K562 (cell line): ENCODE data around the gene VWA8. TPM values are rescaled to one million over a fixed set of nuclear protein-coding genes. Genes with fewer than 3 reads are reported as not detected.

Experiments used
- ATAC-seq: fragments of 200-7000 bp; cut with Tn5 transposase; 3 replicates; pipeline ENCODE4 v1.9.1; 2020; ENCODE audit warnings: moderate library complexity
- BruUV-seq: library from RNA; stranded (reverse); fragments of 400-500 nt; replicated peaks from 2 replicates; lab custom pipeline; 2021; lab: Mats Ljungman, UMichigan
- CTCF ChIA-PET: fragments of 300-600 bp; formaldehyde crosslinking; extraction: SDS; loops from one replicate; lab custom pipeline; 2021; ENCODE audit warnings: low intra/inter-chr PET ratio; lab: Yijun Ruan, JAX
- POLR2A ChIA-PET: fragments of 300-600, 350-650 bp; sonication (Branson Sonifier 250); formaldehyde crosslinking; extraction: SDS; loops from one replicate; lab custom pipeline; 2021; ENCODE audit warnings: antibody characterized with exemption, inconsistent platforms; lab: Yijun Ruan, JAX
- DNase-seq, 4 experiments: peaks; one replicate each; pipeline versions ENCODE4 v3.0.0 to v3.0.0-alpha.2; 2011 to 2018; ENCODE audit warnings: low spot score in 3 of 4, mixed read lengths in 3 of 4; ENCODE audit errors: extremely low read depth in 1 of 4
- FAIRE-seq: peaks from 2 replicates; lab custom pipeline; 2011; peaks lifted over from hg19 to GRCh38; lab: Jason Lieb, UNC
- H2AFZ ChIP-seq: 2 replicates; pipeline ENCODE4 v1.6.0; 2011; ENCODE audit warnings: low read depth, low read length, control low read depth, inconsistent platforms
- H3K27ac ChIP-seq: fragments of 200-600 bp; 3 replicates; pipeline ENCODE4 v1.8.0; 2011; ENCODE audit warnings: low read depth, mild to moderate bottlenecking, control low read depth, inconsistent platforms, low read length, moderate library complexity, mixed read lengths; ENCODE audit errors: extremely low read depth
- H3K27me3 ChIP-seq, 2 experiments: fragments of 300-600 bp in 1 of 2; 2 replicates in 1 of 2; 3 replicates in 1 of 2; pipeline versions ENCODE4 v1.6.0 to v1.8.0; 2011; ENCODE audit warnings: inconsistent platforms in 2 of 2, low read length in 2 of 2, mild to moderate bottlenecking in 1 of 2, mixed read lengths in 1 of 2, moderate library complexity in 1 of 2; ENCODE audit not compliant: control insufficient read depth in 2 of 2, insufficient read depth in 2 of 2
- H3K36me3 ChIP-seq: fragments of 300-600 bp; 3 replicates; pipeline ENCODE4 v1.8.0; 2011; ENCODE audit warnings: mild to moderate bottlenecking, low read length, inconsistent platforms; ENCODE audit not compliant: control insufficient read depth, insufficient read depth
- H3K4me1 ChIP-seq, 2 experiments: fragments of 200-600 bp in 1 of 2; replicated peaks in 1 of 2; 2 replicates in 1 of 2; 3 replicates in 1 of 2; pipeline versions ENCODE4 v1.5.1 to v1.8.0; 2011; ENCODE audit warnings: inconsistent platforms in 2 of 2, low read length in 2 of 2, mild to moderate bottlenecking in 1 of 2, mixed read lengths in 1 of 2, moderate library complexity in 1 of 2; ENCODE audit not compliant: control insufficient read depth in 2 of 2, insufficient read depth in 2 of 2
- H3K4me2 ChIP-seq: 2 replicates; pipeline ENCODE4 v1.6.1; 2011; ENCODE audit warnings: low read length, control low read depth, inconsistent platforms, mixed read lengths; ENCODE audit not compliant: insufficient read depth
- H3K4me3 ChIP-seq: fragments of 200-600 bp; sonication (generic), shearing (Covaris generic); 2 replicates; pipeline ENCODE4 v1.5.1; 2016; ENCODE audit warnings: control low read depth, inconsistent platforms
- H3K79me2 ChIP-seq: fragments of 200-600 bp; 3 replicates; pipeline ENCODE4 v1.8.0; 2011; ENCODE audit warnings: low read length, inconsistent platforms; ENCODE audit not compliant: control insufficient read depth, insufficient read depth
- H3K9ac ChIP-seq, 2 experiments: 2 replicates each; pipeline versions ENCODE4 v1.6.0 to v1.6.1; 2011; ENCODE audit warnings: low read depth in 2 of 2, low read length in 2 of 2, control low read depth in 1 of 2, inconsistent platforms in 1 of 2, mild to moderate bottlenecking in 1 of 2, mixed read lengths in 1 of 2; ENCODE audit not compliant: insufficient read depth in 1 of 2
- H3K9me1 ChIP-seq: one replicate; pipeline ENCODE4 v1.6.0; 2011; ENCODE audit warnings: inconsistent platforms, mild to moderate bottlenecking, low read length, moderate library complexity; ENCODE audit not compliant: control insufficient read depth, insufficient read depth
- H3K9me3 ChIP-seq: replicated peaks from 2 replicates; pipeline ENCODE4 v1.5.1; 2011; ENCODE audit warnings: low read depth, low read length, inconsistent platforms; ENCODE audit not compliant: control insufficient read depth, insufficient read depth
- H4K20me1 ChIP-seq: replicated peaks from 2 replicates; pipeline ENCODE4 v1.6.1; 2011; ENCODE audit warnings: low read length, inconsistent platforms, mixed read lengths; ENCODE audit not compliant: control insufficient read depth, insufficient read depth
- BMI1 ChIP-seq: fragments of 150-350 bp; IDR thresholded peaks from 2 replicates; pipeline ENCODE4 v1.6.1; 2014; ENCODE audit warnings: low read length
- CHD4 ChIP-seq: fragments of 200-600 bp; sonication (generic); IDR thresholded peaks from 3 replicates; pipeline ENCODE4 v1.6.1; 2012; ENCODE audit warnings: low read depth, mild to moderate bottlenecking, mixed read lengths, low read length, inconsistent platforms; ENCODE audit not compliant: insufficient read depth, insufficient replicate concordance, poor library complexity, severe bottlenecking
- MEIS2 ChIP-seq: fragments of 450-650 bp; IDR thresholded peaks from 2 replicates; pipeline ENCODE4 v1.6.1; 2014; ENCODE audit warnings: mild to moderate bottlenecking; ENCODE audit not compliant: partially characterized antibody
- NCOR1 ChIP-seq: fragments of 450-650 bp; IDR thresholded peaks from 2 replicates; pipeline ENCODE4 v1.6.1; 2016; ENCODE audit warnings: mild to moderate bottlenecking, moderate library complexity
- NUFIP1 ChIP-seq: fragments of 450-650 bp; IDR thresholded peaks from 2 replicates; pipeline ENCODE4 v1.6.1; 2018; ENCODE audit not compliant: partially characterized antibody
- PRMT5 ChIP-seq: sonication (generic); formaldehyde crosslinking; IDR thresholded peaks from 2 replicates; pipeline ENCODE4 v1.5.0; 2020; ENCODE audit warnings: missing genetic modification reagents
- RFX5 ChIP-seq: IDR thresholded peaks from 2 replicates; pipeline ENCODE4 v1.6.1; 2011; ENCODE audit warnings: low read depth, mild to moderate bottlenecking, improper control_type of control experiment, low read length
- WGBS: fragments of 100-300 bp; shearing (Covaris generic); methylation state at CpG from one replicate; pipeline ENCODE4 v1.1.6; 2016; ENCODE audit warnings: low coverage, mixed read lengths; ENCODE audit not compliant: insufficient coverage; ENCODE audit errors: missing lambda C conversion rate; 5-methylcytosine and 5-hydroxymethylcytosine counted together
- in situ Hi-C: fragments of 300-500 bp; cut with MboI; formaldehyde crosslinking; loops from 4 replicates; pipeline ENCODE4 v1.15.0; 2018; ENCODE audit warnings: inconsistent platforms, mixed read lengths
- intact Hi-C: fragments of 100-400 bp; cut with micrococcal nuclease; formaldehyde crosslinking; loops from 2 replicates; pipeline ENCODE4 v1.14.2; 2022
- polyA plus RNA-seq, 8 experiments: library from polyadenylated mRNA; depleted of rRNA in 4 of 8; stranded (reverse) in 5 of 8; unstranded in 3 of 8; fragments of >200 nt; fragmentation: Nextera tagmentation in 2 of 8; fragmentation: Illumina TruSeq in 1 of 8; extraction: Ambion mirVana in 2 of 8; extraction: Trizol in 1 of 8; gene quantifications; 2 replicates each; pipeline versions ENCODE4 v1.2.1 to v1.2.3, GENCODE V29; 2011 to 2014; ENCODE audit warnings: inconsistent platforms in 1 of 8, missing spikeins in 1 of 8
- total RNA-seq, 7 experiments: library from RNA; depleted of rRNA in 6 of 7; stranded (reverse); fragments of >200 nt in 6 of 7; fragmentation: Illumina TruSeq in 2 of 7; extraction: Trizol in 2 of 7; gene quantifications; 2 replicates each; pipeline versions ENCODE4 v1.2.1 to v1.2.3, GENCODE V29; 2011 to 2021; ENCODE audit warnings: low replicate concordance in 1 of 7
- TF ChIP-seq, protein P1 (sequence below): fragments of 250-450 bp; sonication (Bioruptor Pico); IDR thresholded peaks from 2 replicates; pipeline ENCODE4 v1.4.0; 2020
- TF ChIP-seq, protein P2 (sequence below): sonication (generic); formaldehyde crosslinking; IDR thresholded peaks from 2 replicates; pipeline ENCODE4 v1.8.1; 2023; ENCODE audit warnings: mild to moderate bottlenecking, missing genetic modification reagents

VWA8 gene
- total and polyA plus RNA-seq, 9 of the 15 experiments (the other 6 are each of a cell fraction or from before 2014, with no cell fraction given) = 2.1 to 18.5 (median 13.3) TPM

DNA sequence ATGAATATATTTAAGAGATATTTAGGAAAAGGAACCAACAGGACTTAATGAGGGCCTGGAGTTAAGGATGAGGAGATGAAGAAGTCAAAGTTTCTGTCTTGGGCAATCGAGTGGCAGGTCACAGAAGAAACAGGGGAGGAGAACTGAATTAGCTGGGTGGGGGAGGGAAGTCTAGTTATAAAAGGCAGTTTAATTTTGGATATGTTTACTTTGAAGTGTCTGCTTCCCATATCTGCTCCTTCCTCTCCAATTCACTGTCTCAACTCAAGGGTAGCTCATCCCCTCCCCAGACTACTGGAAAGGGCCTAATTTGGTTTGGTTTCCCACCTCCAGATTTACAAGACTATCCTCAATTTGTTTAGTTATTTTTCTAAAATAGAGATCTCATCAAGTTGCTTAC, 195.9 kb downstream of the VWA8 start:
- H3K4me3 ChIP-seq = no peak overlapping the region
- H3K9ac ChIP-seq = no peak overlapping the region
- H4K20me1 ChIP-seq = no peaks in the 10 kb centered on the region
- H2AFZ ChIP-seq = no peak overlapping the region
- ChIA-PET CTCF (no interaction called here), POLR2A (no interaction called here)
- H3K4me1 ChIP-seq = peaks cover 11 to 31% of the 10 kb centered on the region in 2 experiments; a peak in 4 of 5 replicates
- no peaks in the 10 kb centered on the region for H3K9me3 ChIP-seq
- ATAC-seq (no peak), FAIRE-seq (no peak), DNase-seq (no peak)
- no peaks in the 10 kb centered on the region for H3K27me3 ChIP-seq
- intact Hi-C loops = no loop called here
- no peaks in the 10 kb centered on the region for H3K9me1 ChIP-seq
- H3K36me3 ChIP-seq = peaks cover 23% of the 10 kb centered on the region; the same call in 1 of the 3 replicates
- WGBS = 8% methylated on average over 1 of the region's 1 CpG
- no peak overlapping the region for H3K4me2 ChIP-seq
- H3K27ac ChIP-seq = peak overlapping the region; percentile 61; the same call in 1 of the 3 replicates
- no TSS peak for BruUV-seq
- no peak for TF ChIP-seq PRMT5 (CRISPR knock-in tag)
- TF ChIP-seq NCOR1 = no peak
- TF ChIP-seq RFX5 = no peak
- no peak for TF ChIP-seq MEIS2
- no peak for TF ChIP-seq BMI1
- TF ChIP-seq NUFIP1 = no peak
- TF ChIP-seq, protein P1, sequence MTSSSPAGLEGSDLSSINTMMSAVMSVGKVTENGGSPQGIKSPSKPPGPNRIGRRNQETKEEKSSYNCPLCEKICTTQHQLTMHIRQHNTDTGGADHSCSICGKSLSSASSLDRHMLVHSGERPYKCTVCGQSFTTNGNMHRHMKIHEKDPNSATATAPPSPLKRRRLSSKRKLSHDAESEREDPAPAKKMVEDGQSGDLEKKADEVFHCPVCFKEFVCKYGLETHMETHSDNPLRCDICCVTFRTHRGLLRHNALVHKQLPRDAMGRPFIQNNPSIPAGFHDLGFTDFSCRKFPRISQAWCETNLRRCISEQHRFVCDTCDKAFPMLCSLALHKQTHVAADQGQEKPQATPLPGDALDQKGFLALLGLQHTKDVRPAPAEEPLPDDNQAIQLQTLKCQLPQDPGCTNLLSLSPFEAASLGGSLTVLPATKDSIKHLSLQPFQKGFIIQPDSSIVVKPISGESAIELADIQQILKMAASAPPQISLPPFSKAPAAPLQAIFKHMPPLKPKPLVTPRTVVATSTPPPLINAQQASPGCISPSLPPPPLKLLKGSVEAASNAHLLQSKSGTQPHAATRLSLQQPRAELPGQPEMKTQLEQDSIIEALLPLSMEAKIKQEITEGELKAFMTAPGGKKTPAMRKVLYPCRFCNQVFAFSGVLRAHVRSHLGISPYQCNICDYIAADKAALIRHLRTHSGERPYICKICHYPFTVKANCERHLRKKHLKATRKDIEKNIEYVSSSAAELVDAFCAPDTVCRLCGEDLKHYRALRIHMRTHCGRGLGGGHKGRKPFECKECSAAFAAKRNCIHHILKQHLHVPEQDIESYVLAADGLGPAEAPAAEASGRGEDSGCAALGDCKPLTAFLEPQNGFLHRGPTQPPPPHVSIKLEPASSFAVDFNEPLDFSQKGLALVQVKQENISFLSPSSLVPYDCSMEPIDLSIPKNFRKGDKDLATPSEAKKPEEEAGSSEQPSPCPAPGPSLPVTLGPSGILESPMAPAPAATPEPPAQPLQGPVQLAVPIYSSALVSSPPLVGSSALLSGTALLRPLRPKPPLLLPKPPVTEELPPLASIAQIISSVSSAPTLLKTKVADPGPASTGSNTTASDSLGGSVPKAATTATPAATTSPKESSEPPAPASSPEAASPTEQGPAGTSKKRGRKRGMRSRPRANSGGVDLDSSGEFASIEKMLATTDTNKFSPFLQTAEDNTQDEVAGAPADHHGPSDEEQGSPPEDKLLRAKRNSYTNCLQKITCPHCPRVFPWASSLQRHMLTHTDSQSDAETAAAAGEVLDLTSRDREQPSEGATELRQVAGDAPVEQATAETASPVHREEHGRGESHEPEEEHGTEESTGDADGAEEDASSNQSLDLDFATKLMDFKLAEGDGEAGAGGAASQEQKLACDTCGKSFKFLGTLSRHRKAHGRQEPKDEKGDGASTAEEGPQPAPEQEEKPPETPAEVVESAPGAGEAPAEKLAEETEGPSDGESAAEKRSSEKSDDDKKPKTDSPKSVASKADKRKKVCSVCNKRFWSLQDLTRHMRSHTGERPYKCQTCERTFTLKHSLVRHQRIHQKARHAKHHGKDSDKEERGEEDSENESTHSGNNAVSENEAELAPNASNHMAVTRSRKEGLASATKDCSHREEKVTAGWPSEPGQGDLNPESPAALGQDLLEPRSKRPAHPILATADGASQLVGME (CRISPR knock-in tag) = no peak
- TF ChIP-seq, protein P2, sequence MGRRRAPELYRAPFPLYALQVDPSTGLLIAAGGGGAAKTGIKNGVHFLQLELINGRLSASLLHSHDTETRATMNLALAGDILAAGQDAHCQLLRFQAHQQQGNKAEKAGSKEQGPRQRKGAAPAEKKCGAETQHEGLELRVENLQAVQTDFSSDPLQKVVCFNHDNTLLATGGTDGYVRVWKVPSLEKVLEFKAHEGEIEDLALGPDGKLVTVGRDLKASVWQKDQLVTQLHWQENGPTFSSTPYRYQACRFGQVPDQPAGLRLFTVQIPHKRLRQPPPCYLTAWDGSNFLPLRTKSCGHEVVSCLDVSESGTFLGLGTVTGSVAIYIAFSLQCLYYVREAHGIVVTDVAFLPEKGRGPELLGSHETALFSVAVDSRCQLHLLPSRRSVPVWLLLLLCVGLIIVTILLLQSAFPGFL (CRISPR knock-in tag) = no peak
- TF ChIP-seq CHD4 = no peak
- in situ Hi-C loops = no loop called here
- H3K79me2 ChIP-seq = no peaks in the 10 kb centered on the region
